ENCODE measurements around the gene RGMB.

The RGMB gene

GRCh38 chr5:98786191-98786853 is 12.9 kb downstream of the RGMB start:
- DNase-seq, result no peak

DNA sequence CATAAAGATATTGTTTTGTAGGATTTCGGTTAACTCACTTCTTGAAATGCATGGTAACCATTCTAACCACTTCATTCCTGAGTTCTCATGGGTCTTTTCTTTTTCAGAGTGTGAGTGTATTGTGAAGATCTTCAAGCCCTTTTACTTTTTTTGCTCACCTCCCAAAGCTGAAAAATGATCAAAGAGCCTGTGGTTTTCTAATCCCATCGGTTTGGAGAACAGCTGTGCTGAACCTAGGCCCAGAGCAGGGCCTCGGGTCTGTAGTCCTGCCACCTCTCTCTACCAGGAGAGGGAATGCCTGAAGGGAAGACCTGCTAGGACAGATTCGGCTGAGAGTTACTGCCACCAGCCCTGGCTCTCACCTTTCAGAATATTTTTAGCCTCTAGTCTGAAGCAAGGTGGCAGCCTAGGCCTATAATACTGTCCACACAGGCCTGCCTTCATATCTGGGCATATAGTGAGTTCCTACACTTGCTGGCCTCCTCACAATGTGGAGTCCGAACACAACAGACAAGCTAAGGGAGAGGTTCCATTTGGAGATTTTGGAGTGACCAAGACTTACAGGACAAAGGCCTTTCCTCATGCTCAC is 13.8 kb downstream of the RGMB start:
- peak; percentile 1 for DNase-seq

DNA sequence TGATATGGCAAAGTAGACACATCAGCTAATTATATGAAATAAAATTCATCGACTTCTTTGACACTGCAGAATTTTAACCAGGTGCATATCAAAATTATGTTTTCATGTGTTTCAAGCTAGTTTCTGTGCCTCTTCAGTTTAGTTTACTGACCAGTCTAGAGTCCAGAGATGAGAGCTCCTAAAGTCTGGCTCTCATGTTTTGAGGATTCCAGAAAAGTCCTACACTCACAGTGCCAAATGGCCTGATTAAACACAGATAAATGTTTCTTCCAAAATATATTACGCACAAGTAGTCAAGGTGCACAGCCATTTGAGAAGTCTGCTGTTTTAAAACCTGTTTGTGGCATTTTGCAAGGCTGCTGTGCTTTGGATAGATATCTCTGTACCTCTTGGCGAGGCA is 15.6 kb downstream of the RGMB start:
- DNase-seq, result no peak

GRCh38 chr5:98791001-98791519 is 17.6 kb downstream of the RGMB start:
- DNase-seq, result no peak

GRCh38 chr5:98791898-98792580 is 18.6 kb downstream of the RGMB start:
- no peak for DNase-seq

DNA sequence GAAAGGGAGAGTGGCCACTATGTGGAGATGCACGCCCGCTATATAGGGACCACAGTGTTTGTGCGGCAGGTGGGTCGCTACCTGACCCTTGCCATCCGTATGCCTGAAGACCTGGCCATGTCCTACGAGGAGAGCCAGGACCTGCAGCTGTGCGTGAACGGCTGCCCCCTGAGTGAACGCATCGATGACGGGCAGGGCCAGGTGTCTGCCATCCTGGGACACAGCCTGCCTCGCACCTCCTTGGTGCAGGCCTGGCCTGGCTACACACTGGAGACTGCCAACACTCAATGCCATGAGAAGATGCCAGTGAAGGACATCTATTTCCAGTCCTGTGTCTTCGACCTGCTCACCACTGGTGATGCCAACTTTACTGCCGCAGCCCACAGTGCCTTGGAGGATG is 19.8 kb downstream of the RGMB start:
- no peak for DNase-seq

DNA sequence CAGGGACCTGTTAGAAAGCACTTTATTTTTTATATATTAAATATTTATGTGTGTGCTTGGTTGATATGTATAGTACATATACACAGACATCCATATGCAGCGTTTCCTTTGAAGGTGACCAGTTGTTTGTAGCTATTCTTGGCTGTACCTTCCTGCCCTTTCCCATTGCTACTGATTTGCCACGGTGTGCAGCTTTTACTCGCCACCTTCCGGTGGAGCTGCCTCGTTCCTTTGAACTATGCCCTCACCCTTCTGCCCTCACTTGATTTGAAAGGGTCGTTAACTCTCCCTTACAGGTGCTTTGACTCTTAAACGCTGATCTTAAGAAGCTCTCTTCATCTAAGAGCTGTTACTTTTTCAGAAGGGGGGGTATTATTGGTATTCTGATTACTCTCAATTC is 20.5 kb downstream of the RGMB start:
- no peak for DNase-seq

- peak; percentile 24 for DNase-seq
Observed at GRCh38 chr5:98794414-98795080, 21.1 kb downstream of the RGMB start.

DNA sequence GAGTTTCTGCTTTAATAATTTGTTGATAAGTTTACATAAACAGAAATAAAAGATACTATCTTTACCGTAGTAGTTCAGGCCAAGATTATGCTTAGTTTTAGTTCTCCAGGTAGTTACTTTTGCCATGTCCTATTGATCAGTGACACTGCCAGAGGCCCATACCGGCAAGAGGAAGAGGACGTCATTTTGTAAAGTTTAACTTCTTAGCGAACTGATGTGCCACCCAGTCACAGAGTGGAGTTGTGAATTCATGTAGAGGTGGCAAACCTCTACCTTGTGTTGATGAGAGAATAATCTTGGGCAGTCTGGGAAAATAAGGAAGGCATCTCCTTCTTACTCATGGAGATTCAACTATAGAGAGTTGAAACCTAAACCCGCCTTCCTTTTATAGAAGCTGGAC is 21.8 kb downstream of the RGMB start:
- DNase-seq, result no peak

DNA sequence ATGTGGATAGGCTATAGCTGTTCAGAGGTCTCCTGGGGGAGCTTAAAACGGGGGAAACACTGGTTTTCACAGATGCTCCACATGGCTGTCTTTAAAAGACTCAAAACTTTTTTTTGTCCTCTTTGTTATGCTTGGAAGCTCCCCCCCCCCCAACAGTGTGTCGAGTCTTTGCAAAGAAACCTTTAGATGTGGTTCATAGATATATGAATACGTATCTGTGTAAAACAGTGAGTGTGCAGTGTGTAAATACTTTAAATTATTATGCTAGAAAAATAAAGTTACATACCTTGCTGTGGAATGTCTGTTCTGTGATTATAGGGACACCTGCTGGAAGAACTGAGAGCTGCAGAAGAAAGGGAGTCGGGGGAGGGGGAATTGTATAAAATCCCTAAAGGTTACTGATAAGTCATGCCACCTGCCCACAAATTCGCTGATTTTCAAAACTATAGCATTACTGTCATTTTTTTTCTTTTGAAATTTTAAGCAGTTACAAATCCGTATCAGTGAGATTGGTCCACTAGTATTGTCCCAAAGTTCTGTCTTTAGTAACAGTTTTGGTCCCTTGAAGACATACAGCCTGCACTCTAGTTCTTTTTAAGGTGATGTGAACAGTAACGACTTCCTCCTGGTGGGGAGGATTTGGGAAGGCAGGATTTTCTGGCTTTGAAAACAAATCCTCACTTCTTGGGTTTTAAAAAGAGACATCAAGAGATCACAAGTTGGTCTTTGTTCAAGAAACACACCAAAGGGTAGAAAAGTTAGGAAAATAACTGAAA is 22.9 kb downstream of the RGMB start:
- DNase-seq, result peak; percentile 61

- DNase-seq, result no peak
Observed at GRCh38 chr5:98798371-98798770, 24.9 kb downstream of the RGMB start.

DNA sequence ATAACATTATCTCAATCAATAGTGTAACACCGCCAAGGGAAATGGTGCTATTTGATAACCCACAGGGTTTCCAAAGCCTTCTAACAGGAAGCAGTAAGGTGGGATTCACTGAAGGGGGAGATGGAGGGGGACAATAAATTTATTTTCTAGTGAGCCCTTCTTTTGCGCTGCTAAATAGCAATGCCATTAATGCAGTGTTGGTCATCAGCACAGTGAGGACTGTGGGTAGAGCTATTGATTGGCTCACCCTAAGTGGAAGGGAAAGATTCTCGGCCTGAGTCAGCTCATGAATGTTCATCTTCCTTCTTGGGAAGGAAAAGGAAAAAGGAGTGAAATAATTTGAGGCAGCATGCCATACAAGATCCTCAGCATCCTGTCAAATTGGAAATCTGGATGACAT is 25.4 kb downstream of the RGMB start:
- DNase-seq, result no peak

GRCh38 chr5:98804066-98804465 is 30.6 kb downstream of the RGMB start:
- no peak for DNase-seq

GRCh38 chr5:98805070-98805469 is 31.6 kb downstream of the RGMB start:
- DNase-seq, result no peak

DNA sequence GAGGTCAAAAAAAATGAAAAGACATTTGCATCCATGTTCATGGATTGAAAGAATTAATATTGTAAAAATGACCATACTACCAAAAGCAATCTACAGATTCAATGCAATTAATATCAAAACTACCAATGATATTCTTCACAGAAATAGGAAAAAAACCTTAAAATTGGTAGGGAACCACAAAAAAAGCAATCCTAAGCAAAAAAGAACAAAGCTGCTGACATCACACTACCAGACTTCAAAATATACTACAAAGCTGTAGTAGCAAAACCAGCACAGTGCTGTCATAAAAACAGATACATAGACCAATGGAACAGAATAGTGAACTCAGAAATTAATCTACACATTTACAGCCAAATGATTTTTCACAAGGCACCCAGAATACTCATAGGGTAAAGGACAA is 34.3 kb downstream of the RGMB start:
- no peak for DNase-seq

DNA sequence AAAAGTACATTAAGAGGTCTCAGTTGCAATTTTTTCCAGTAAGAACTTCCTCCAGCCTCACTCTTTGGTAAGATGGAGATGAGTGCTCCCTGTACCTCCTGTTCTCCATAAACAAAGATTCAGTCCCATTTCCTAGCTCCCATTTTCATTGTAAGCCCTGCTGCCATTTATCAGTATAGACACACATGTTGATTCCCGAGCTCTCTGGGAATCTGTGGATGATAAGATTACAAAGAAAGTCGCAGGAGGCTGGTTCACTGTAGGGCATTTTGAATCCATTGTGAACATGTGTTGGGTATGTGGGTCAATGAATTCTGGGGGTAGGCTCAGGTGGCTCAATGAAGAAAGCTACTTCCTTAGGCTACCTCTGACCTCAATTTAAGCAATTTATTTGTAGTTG is 36.7 kb downstream of the RGMB start:
- DNase-seq, result peak; percentile 1

DNA sequence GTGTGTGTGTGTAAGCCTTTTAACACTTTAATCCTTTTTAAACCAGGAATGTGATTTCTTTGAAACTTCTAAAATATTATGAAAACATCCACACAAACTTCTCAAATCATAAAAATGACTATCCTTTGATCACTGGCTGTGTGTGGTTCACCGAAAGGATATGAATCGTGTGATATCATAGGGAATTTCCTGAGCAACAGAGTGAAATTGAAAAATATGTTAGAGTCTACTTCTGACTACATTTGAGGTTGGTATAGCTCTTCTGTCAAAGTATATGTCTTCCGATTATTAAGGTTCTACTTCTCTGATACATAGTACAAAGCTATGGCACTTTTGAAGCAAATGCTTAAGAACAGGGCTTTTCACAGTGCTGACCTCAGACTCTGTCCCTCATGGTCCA is 40.3 kb downstream of the RGMB start:
- DNase-seq, result no peak

DNA sequence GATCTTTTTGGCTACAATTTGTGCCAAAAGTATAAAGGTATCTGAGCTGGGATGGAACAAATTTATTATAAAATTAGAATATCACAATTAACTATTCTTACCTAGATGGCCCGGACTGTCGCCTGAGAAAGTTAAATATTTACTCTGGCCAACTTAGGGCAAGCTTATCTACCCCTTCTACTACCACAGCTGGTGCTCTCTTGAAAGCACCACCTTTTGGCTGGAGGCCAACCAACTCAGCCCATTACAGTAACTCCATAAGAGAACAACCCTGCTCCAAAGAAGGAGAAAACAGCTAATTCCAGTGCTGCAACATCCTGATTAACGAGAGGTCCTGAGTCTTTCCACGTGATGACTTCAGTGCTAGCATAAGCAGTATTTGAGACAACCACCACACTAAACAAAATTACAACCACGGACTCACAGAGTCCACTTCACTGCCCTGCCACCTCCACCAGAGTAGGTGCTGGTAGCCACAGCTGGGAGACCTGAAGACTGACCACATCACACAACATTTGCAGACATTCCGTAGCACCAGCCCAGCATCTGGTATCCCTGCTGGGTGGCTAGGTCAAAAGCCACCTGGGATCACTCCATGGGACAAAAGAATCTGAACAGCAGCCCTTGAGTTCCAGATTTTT is 43.2 kb downstream of the RGMB start:
- peak; percentile 74 for DNase-seq

- DNase-seq, result no peak
Observed at GRCh38 chr5:98825582-98826375, 52.3 kb downstream of the RGMB start.

GRCh38 chr5:98827161-98827560 is 53.7 kb downstream of the RGMB start:
- peak; percentile 62 for DNase-seq

GRCh38 chr5:98827588-98828284 is 54.3 kb downstream of the RGMB start:
- DNase-seq, result no peak
